ENCODE results near the gene RIMKLB. TPM values are rescaled to one million over a fixed set of nuclear protein-coding genes. Genes with fewer than 3 reads are reported as not detected.
"Not testable (repeated sequence)": the region's sequence is repeated elsewhere in the genome, so short reads cannot be mapped to it uniquely, and the experiment has no call there.

The RIMKLB gene
- total and polyA plus RNA-seq, 9 donors: 32.3 to 118 (median 42.6) TPM

GRCh38 chr12:8816448-8817050 is 118.8 kb downstream of the RIMKLB start:
- WGBS, 3 donors: 68 to 76% (median 72%) methylated on average over 3 of the region's 3 CpGs
- DNase-seq: no peak
- Histone ChIP-seq H3K4me1 (ENCODE audit: insufficient read depth) (no peaks in the 10 kb centered on the region), H3K36me3 (no peaks in the 10 kb centered on the region), H3K27me3 (no peaks in the 10 kb centered on the region), H3K27ac (no peak overlapping the region), H3K9me3 (no peaks in the 10 kb centered on the region), H3K4me3 (no peak overlapping the region)
- TF ChIP-seq POLR2A (IDR thresholded peaks at IDR 0.05): no peak
- no peak for TF ChIP-seq CTCF (IDR thresholded peaks at IDR 0.05)
- TF ChIP-seq EP300 (IDR thresholded peaks at IDR 0.05): no peak
- intact Hi-C loops (cut with DNase I): no loop called here

- TF ChIP-seq POLR2A (IDR thresholded peaks at IDR 0.05) (no peak), CTCF (IDR thresholded peaks at IDR 0.05) (no peak), EP300 (IDR thresholded peaks at IDR 0.05) (no peak)
- no peaks in the 10 kb centered on the region for H3K27me3 ChIP-seq
- no peaks in the 10 kb centered on the region for H3K4me1 ChIP-seq (ENCODE audit: insufficient read depth)
- H3K9me3 ChIP-seq: no peaks in the 10 kb centered on the region
- H3K4me3 ChIP-seq: no peak overlapping the region
- WGBS, 3 donors: 93 to 96% (median 94%) methylated on average over 1 of the region's 1 CpG
- no peak for DNase-seq
- no peak overlapping the region for H3K27ac ChIP-seq
- H3K36me3 ChIP-seq: no peaks in the 10 kb centered on the region
- intact Hi-C loops (cut with DNase I): no loop called here
These were observed 120.1 kb downstream of the RIMKLB start for GRCh38 chr12:8817856-8818255.

GRCh38 chr12:8818526-8818925 is 120.7 kb downstream of the RIMKLB start:
- H3K27ac ChIP-seq: no peak overlapping the region
- H3K4me1 ChIP-seq (ENCODE audit: insufficient read depth): no peaks in the 10 kb centered on the region
- intact Hi-C loops (cut with DNase I): no loop called here
- no peak for DNase-seq
- TF ChIP-seq CTCF (IDR thresholded peaks at IDR 0.05): no peak
- no peak for TF ChIP-seq POLR2A (IDR thresholded peaks at IDR 0.05)
- no peak for TF ChIP-seq EP300 (IDR thresholded peaks at IDR 0.05)
- no peaks in the 10 kb centered on the region for H3K36me3 ChIP-seq
- H3K27me3 ChIP-seq: no peaks in the 10 kb centered on the region
- 90 to 95% (median 92%) methylated on average over 2 of the region's 2 CpGs for WGBS, 3 donors
- no peak overlapping the region for H3K4me3 ChIP-seq
- H3K9me3 ChIP-seq: no peaks in the 10 kb centered on the region

- TF ChIP-seq EP300 (IDR thresholded peaks at IDR 0.05): no peak
- no peak for TF ChIP-seq CTCF (IDR thresholded peaks at IDR 0.05)
- TF ChIP-seq POLR2A (IDR thresholded peaks at IDR 0.05): no peak
- Histone ChIP-seq H3K27me3 (no peaks in the 10 kb centered on the region), H3K36me3 (no peaks in the 10 kb centered on the region), H3K27ac (no peak overlapping the region), H3K4me3 (no peak overlapping the region), H3K9me3 (no peaks in the 10 kb centered on the region), H3K4me1 (ENCODE audit: insufficient read depth) (no peaks in the 10 kb centered on the region)
- no peak for DNase-seq
- WGBS, 3 donors: 10 to 22% (median 14%) methylated on average over 5 of the region's 5 CpGs
- intact Hi-C loops (cut with DNase I): no loop called here
These were observed 121.8 kb downstream of the RIMKLB start for GRCh38 chr12:8819666-8819980.

GRCh38 chr12:8820676-8821407 is 123.1 kb downstream of the RIMKLB start:
- intact Hi-C loops (cut with DNase I): loop anchor here in 3 of 4 donors (10.0 kb wide), 2 partner anchors 136 to 146 kb away; no protein-coding TSS in a partner anchor
- not testable (repeated sequence) for H3K27me3 ChIP-seq; H3K4me1 ChIP-seq (ENCODE audit: insufficient read depth); H3K9me3 ChIP-seq; H3K36me3 ChIP-seq; DNase-seq; H3K27ac ChIP-seq; H3K4me3 ChIP-seq
- 93 to 96% (median 94%) methylated on average over 8 of the region's 8 CpGs for WGBS, 3 donors
